DND-41 (cell line): ENCODE data around the gene SCNN1B.

Experiments used
- CTCF ChIP-seq: IDR thresholded peaks from 2 replicates; pipeline ENCODE4 v1.5.1; 2012; ENCODE audit warnings: borderline replicate concordance, low read length, moderate library complexity, mild to moderate bottlenecking; ENCODE audit not compliant: poor library complexity, severe bottlenecking; ENCODE audit errors: extremely low read depth
- EZH2 ChIP-seq: IDR thresholded peaks from 3 replicates; pipeline ENCODE4 v1.6.1; 2012; ENCODE audit warnings: borderline replicate concordance, low read depth, mild to moderate bottlenecking, moderate library complexity, low read length, inconsistent platforms; ENCODE audit not compliant: severe bottlenecking

- TF ChIP-seq CTCF (no peak), EZH2 (no peak)
Measured at GRCh38 chr16:23318639-23319038, 16.5 kb downstream of the SCNN1B start.
